Stimulated activated CD8-positive, alpha-beta memory T cell treated with anti-CD3 and anti-CD28 coated beads, Interleukin-2, amount 100 ng/mL, for 48 hours (primary cell): ENCODE measurements around the gene RAB43.
"Not testable (repeated sequence)": the region's sequence is repeated elsewhere in the genome, so short reads cannot be mapped to it uniquely, and the experiment has no call there.

ENCODE experiments used
- DNase-seq, 2 donors: peaks; one replicate each; pipeline ENCODE4 v3.0.0-alpha.2; 2020; ENCODE audit warnings: low read depth in 2 of 2

RAB43 gene

DNA sequence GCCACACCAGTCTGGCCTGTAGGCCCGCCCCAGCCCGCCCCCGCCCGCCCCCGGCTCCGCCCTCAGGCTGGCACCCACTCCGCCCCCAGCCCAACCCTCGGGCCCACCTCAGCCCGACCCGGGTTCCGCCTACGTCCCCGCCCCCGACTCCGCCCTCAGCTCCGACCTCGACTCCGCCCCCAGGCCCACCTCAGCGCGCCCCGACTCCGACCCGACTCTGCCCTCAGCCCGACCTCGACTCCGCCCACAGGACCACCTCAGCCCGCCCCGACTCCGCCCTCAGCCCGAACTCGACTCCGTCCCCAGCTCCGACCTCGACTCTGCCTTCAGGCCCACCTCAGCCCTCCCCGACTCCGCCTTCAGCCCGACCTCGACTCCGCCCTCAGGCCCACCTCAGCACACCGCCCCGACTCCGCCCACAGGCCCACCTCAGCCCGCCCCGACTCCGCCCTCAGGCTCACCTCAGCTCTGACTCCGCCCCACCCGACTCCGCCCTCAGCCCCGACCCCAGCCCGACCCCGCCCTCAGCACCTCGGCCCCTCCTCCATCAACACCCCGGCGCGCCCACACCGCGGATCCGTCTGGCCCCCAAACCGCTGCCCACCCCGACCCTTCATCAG is at the start of gene RAB43:
Gene RAB43, minus strand, starts transcription at position 13 of the 620 bp plus-strand sequence. CDS start 315 bp downstream, outside the sequence.
- DNase-seq: peak; percentile 75 to 86

DNA sequence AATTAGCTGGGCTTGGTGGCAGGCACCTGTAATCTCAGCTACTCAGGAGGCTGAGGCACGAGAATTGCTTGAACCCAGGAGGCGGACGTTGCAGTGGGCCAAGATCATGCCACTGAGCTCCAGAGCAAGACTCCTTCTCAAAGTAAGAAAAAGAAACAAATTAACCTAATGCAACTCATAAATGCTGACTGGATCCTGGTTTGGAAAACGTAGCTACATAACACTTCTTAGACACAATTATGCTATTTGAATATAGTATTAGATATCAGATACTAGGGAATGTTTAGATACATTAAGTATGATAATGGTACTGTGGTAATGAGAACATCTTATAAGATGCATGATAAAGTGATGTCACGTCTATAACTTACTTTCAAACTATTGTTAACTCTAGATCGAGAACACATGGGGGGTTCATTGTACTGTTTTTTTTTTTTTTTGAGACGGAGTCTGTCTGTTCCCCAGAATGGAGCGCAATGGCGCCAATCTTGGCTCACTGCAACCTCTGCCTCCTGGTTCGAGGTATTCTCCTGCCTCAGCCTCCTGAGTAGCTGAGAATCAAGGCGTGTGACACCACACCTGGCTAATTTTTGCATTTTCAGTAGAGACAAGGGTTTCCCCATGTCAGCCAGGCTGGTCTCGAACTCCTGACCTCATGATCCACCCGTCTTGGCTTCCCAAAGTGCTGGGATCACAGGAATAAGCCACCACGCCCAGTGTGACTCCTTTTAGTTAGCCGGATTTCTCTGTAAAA is 45.2 kb upstream of the RAB43 start:
- DNase-seq: no peak

DNA sequence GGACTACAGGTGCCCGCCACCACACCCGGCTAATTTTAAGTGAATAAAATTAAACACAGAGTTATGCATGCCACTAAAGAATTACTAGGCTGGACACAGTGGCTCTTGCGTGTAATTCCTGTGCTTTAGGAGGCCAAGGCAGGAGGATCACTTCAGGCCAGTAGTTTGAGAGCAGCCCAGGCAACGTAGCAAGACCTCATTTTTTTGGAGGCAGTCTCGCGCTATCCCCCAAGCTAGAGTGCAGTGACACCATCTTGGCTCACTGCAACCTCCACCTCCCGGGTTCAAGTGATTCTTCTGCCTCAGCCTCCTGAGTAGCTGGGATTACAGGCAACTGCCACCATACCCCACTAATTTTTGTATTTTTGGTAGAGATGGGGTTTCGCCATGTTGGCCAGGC is 44.0 kb upstream of the RAB43 start:
- not testable (repeated sequence) for DNase-seq

DNA sequence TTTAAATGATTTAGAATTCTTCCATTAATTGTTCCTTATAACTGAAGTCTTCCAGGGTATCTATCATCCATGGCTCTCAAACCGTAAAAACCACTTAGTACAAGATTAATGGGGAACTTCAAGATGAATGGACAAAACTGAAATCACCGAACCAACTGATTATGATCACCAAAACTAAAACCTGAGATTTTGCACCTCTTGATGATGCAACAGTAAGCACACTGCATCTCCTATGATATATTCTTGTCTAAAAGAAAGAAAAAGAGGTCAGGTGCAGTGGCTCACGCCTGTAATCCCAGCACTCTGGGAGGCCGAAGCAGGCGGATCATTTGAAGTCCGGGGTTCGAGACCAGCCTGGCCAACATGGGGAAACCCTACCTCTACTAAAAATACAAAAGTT is 42.9 kb upstream of the RAB43 start:
- DNase-seq: no peak

DNA sequence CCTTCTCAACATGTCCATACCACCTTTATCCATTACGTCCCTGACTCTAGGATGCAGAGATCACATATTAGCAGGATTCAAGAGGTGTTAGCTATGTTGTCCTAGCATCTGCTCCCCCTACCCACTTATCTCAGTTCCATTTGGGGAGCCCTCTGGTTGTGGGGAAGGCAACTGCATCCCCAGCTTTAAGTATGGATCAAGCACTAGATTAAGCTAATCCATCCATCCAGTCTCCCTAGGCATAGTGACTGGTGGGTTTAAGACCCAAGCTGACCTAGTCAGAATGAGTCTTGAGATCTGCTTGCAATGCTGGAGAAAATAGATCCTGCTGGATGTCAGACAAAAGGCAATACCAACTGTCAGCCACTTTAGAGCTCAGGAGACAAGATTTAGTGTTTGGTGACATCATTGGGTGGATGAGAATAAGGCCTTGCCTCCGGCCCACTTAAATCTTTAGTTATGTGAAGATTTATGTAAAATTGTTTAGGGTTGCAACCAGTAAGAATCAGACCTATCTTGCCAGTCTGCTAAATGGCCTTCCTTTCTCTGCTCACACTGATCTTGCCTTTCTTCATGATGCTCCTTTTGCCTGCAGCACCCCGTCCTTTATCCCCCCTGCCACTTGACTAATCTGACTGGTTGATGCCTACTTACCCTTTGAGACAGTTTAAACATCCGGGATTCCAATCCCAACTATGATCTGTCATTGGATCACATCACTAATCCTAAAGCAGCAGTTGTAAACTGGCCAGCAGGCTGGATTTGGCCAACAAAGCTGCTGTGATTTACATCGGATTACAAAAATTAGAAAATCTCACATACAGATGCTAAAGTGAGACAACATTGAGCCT is 41.4 kb upstream of the RAB43 start:
- no peak for DNase-seq

DNA sequence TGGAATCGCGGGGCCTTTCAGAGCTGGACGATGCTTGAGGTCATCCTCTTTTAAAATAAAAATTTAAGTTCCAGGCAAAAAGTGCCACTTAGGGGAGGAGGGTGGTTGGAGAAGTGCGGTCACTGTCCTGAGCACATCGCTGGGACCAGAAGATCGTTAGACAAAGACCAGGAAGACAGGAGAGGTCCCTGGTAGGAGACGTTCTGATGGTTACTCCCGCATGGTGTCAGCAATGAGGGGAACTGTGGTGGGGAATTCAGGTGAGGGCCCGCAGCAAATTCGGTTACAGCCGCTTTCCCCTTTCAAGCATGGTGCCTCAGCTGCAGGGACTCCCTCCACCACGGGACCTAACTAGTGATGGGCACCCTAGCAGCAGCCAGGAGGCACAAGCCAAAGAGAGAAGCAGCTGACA is 40.3 kb upstream of the RAB43 start:
- peak in 1 of 2 donors; percentile 18 for DNase-seq

DNA sequence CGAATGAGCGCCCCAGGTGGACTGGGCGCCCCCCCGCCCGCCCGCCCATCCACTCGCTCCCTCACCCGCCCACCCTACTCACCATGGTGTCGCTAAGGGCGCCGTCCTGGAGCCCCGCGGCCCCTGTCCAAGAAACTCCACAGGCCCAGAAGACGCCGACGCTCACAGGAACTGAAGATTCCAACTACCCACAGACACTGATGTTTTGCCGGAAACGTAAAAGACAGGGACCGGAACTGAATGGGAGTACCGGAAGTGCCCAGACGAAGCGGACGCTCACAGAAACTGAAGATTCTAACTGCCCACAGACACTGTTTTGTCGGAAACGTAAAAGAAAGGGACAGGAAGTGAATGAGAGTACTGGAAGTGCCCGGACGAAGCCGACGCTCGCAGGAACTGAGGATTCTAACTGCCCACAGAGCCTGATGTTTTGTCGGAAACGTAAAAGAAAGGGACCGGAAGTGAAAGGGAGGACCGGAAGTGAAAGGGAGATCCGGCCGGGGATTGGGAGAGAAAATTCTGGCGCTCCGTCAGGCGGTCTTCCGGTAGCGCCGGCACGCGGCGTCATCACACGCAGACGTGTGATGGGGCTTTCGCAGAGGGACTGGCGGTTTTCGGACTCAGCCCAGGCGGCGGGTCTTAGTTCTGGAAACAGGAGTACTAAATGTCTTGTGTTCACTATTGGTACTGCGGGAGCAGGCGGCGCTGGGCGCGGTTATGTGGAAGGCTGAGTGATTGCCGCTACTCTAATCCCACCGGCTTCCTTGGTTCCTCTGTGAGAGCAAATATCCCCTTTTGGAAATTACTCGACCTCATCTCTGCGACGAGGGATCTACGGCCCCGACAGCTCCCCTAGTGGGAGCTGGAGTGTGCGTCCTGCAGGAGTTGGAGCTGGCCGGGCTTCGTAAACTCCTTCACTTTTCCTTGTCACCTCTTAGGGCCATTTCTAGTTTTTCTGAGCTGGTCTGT is 39.6 kb upstream of the RAB43 start, which contains the start of gene ISY1:
Gene ISY1, minus strand, starts transcription at position 173 of the 969 bp plus-strand sequence. Its CDS starts 88 bp downstream, at position 85.
- peak; percentile 74 to 79 for DNase-seq

DNA sequence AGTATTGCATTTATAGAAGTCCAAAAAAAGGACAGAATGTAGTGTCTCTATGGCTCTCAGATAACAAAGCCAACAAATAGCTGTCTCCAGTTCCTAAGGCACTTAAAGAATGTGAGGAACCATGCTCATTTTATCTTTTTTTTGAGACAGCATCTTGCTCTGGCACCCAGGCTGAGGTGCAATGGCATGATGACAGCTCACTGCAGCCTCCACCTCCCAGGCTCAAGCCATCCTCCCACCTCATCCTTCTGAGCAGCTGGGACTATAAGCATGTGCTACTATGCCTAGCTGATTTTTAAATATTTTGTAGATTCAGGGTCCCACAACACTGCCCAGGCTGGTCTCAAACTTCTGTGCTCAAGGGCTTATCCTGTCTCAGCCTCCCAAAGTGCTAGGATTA is 23.2 kb upstream of the RAB43 start:
- no peak for DNase-seq

DNA sequence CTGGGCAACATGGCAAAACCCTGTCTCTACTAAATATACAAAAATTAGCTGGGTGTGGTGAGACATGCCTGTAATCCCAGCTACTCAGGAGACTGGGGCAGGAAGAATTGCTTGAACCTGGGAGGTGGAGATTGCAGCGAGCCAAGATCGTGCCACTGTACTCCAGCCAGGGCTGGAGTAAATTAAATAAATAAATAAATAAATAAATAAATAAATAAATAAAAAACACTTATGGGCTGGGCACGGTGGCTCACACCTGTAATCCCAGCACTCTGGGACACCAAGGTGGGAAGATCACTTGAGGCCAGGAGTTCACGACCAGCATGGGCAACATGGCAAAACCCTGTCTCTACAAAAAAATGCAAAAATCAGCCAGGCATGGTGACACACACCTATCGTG is 19.4 kb upstream of the RAB43 start:
- not testable (repeated sequence) for DNase-seq

DNA sequence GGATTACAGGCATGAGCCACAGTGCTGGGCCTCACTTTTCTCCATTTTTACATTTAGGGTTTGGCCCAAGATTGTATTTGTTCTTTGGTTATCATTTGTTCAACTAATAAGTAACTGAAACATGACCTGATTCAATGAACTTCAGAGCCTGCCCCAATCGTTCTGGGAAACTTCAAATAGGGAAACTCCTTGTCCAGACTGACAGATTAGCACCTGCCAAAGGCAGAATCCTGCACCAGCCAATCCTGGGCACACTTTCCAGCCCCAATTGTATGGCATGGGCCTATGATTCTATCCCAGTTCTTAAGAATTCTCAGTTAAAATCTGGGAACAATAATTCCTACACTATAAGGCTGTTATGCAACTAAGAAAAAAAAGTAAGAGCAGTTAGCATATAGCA is 18.3 kb upstream of the RAB43 start:
- DNase-seq: no peak

DNA sequence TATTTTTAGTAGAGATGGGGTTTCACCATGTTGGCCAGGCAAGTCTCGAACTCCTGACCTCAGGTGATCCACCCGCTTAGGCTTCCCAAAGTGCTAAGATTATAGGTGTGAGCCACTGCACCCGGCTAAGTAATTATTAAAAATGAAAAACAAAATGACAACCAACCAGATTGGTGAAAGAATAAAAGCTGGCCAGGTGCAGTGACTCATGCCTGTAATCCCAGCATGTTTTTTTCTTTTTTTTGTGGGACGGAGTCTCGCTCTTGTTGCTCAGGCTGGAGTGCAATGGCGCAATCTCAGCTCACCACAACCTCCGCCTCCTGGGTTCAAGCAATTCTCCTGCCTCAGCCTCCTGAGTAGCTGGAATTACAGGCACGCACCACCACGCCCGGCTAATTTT is 14.7 kb upstream of the RAB43 start:
- not testable (repeated sequence) for DNase-seq

DNA sequence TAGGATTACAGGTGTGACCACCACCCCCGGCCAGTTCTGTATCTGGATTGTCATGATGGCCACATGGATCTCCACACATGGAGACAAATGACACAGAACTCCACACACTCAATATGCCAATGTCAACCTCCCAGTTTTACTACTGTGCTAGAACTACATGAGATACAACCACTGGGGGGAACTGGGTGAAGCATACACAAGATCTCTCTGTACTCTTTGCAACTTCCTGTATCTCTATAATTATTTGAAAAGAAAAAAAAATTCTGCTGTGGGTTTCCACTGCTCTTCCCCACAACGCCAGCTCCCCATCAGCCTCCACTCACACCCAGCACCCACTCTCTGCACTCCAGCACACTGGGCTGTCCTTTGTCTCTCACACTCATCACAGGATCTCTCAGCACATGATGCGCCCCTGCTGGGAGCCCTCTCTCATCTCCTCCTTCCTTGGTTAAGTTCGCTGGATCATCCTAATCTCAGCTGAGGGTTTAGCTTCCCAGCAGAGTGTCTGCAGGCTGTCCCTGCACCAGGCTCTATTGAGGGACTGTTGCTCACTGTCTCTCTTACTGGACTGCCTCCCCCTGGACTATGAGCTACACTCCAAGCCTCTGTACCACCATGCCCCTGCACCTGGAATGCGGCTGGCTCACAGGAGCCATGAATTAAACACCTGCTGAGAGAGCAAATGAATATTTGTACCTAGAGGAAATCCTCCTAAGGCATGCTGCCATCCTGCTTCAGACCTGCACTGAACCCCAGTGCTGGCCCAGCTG is 10.7 kb upstream of the RAB43 start:
- DNase-seq: no peak

DNA sequence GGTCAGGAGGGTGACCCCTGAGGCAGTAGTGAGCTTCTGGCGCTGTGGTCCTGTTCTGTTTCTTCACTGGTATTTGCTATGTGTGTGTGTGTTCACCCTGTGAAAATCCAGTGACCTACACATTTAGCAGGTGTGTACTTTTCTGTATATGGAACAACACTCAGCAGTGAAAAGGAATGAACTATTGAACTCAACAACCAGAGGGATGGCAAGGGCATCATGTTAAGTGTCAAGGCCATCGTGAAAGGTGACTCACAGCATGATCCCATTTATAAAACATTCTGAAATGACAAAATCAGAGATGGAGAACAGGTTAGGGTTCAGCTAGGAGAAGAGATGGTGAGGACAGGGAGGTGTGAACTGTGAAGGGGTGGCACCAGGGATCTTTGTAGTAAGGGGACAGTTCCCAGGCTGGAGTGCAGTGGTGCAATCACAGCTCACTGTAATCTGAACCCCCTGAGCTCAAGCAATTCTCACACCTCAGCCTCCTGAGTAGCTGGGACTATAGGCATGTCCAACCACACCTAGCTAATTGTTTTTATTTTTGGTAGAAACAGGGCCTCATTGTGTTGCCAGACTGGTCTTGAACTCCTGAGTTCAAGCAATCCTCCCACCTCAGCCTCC is 10.0 kb upstream of the RAB43 start:
- no peak for DNase-seq

DNA sequence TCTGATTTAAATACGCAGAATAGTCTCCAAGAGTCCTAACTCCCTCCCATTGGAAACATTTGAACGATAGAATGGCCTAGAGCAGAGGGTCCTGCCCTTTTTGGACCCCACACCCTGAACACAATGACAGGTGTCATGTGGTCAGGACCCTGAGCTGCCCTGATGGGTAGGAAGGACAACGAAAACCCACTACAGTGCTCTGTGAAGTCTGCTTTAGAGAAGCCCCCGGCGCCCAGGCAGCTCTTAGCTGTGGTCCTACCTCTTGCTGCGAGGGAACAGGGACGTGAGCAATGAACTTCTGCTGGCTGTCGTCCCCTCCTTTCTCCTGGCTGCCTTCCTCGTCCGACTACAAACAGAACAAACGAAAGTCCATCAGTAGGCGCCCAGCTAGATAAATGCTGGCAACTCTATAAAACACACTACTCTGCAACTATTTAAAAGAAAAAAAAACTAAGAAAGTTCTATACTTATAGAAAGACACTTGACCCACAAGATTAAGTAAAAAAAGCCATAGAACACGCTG is 8.7 kb upstream of the RAB43 start:
- no peak for DNase-seq

DNA sequence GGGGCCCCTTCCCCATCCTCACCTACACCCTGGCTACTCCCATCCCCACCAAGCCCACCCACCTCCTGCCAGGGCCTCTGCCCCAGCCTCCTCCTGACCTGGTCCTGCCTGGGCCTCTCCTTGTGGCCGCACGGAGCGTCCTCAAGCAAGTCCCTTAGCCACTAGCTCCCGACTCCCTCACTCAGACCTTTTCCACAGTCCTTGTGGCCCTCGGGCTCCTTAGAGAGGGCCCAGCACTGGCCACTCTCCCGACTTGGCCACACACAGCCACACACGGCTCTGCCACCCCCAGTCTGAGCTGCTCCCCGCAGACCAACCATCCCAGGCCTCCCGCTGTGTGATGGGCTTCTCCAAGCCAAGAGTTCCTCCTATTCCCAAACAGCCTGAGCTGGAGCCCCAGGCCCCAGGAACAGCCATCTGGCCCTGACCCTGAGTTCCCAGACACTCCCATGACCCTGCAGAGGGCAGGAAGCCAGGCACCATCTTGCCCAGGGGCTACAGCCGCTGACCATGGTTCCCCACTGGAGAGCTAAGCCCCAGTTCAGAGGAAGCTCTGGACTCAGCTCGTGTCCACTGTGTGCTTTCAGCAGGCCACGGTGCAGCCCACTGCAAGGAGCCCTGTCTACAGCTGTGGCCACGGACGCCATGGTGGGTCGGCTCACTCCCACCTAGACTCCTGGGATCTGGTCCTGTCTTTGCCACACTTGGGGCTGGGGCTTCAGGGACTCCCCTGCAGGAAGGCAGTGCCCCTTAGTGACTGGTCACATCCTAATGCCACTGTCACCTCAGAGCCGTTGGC is 7.0 kb upstream of the RAB43 start:
- no peak for DNase-seq

DNA sequence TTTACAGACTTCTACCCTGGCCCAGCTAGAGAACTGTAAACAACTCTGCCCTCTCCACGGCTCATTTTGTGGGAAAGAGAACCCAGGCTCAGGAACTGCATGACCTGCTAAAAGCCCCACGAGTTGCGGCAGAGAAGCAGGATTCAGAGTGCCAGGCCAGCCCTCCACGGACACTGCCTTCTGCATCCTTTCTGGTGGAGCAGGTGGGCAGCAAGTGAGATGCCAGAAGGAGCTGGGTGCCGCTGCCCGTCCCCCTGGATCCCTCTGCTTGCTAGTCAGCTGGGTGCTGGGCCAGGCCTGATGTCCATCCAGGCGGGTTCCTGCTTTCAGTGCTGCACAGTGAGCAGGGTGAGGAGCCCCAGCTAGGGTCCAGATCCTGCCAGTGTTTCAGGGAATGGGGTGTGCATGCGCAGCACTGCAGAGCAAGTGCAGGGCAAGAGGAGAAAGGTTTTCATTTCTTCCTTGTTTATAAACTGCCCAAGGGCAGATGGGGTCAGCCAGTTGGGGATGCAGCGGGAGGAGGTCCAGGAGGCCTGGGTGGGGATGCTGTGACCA is 5.2 kb upstream of the RAB43 start:
- no peak for DNase-seq

DNA sequence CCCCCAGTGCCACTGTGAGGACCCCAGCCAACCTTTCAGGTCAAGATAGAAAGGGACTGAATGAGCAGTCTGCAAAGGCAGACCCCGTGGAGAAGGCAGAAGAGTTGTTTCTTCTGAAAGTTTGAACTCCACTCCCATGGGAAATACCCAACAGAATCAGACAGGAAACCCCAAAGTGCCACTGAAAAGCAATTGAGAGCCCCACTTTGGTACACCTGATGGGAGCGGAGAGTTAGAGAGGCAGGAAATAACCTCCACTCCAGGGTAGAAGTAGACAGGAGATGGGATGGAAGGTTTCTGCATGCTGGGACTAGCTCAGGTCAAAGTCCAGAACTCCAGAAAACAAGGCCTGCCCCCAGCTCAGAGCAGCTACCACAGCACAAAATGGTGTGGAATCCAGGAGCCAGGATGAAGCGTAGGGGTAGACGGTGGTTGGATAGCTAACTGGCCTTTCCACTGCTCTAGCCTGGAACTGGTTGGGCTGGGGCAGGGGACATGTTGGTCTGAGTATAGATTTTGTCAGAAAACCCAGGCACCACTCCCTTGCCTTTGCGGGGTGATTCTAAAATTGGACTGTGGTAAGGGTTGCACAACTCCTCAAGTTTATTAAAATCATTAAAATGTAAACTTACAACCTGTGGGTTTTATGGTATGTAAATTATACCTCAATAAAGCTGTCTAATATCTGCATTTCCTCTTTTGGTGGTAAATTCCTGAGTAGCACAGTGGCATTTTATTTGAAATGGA is 1.9 kb upstream of the RAB43 start:
- DNase-seq: no peak
